ENCODE results near the gene XYLT1. TPM values are rescaled to one million over a fixed set of nuclear protein-coding genes. Genes with fewer than 3 reads are reported as not detected.

Gene XYLT1
- polyA plus RNA-seq, 1 of the 3 experiments (the other 2 are of a cell fraction), result 17.6 TPM

GRCh38 chr16:17228048-17228707 is 242.6 kb downstream of the XYLT1 start:
- peaks cover 97% of the 10 kb centered on the region for H3K79me2 ChIP-seq (ENCODE audit: insufficient read depth)
- 87% methylated on average over 7 of the region's 7 CpGs for WGBS (ENCODE audit: low lambda C conversion rate)
- H4K20me1 ChIP-seq (ENCODE audit: insufficient read depth), result peaks cover 95% of the 10 kb centered on the region
- peaks cover 0 to 47% of the 10 kb centered on the region in 2 experiments for H3K36me3 ChIP-seq (replicated peaks in 1 of 2; ENCODE audit: control insufficient read depth in 1 of 2, insufficient read depth in 2 of 2, low read length in 1 of 2)
- ChIA-PET POLR2A (interaction anchor here (0.7 kb wide), 1 partner anchor 128 kb away, joined by 5 read pairs; no protein-coding TSS in a partner anchor), CTCF (interaction anchor here (1.4 kb wide), 1 partner anchor 18 kb away, joined by 5 read pairs; no protein-coding TSS in a partner anchor)
- H3K27ac ChIP-seq (ENCODE audit: low read depth in 2 of 2, low read length in 1 of 2), result no peak overlapping the region
- no peak overlapping the region for H3K4me3 ChIP-seq (ENCODE audit: low read depth in 2 of 2, low read length in 1 of 2)
- H3K9me3 ChIP-seq, result no peaks in the 10 kb centered on the region
- peaks cover 0 to 30% of the 10 kb centered on the region in 2 experiments; a peak in 2 of 4 replicates for H3K4me1 ChIP-seq (ENCODE audit: control insufficient read depth in 1 of 2, insufficient read depth in 2 of 2, low read depth in 1 of 2, low read length in 1 of 2)
- no peak overlapping the region for H2AFZ ChIP-seq (ENCODE audit: low read depth)
- H3F3A ChIP-seq (replicated peaks; ENCODE audit: insufficient read depth), result peaks cover 14% of the 10 kb centered on the region
- H3K9ac ChIP-seq, result no peak overlapping the region
- no peak overlapping the region for H3K4me2 ChIP-seq
- no peak for DNase-seq
- no peaks in the 10 kb centered on the region for H3K27me3 ChIP-seq (ENCODE audit: insufficient read depth)
- TF ChIP-seq JUND (IDR thresholded peaks at IDR 0.05) (no peak), ZBTB33 (IDR thresholded peaks at IDR 0.05; ENCODE audit: borderline replicate concordance, low read depth) (no peak), SIN3A (IDR thresholded peaks at IDR 0.05; ENCODE audit: borderline replicate concordance, low read depth, low read length) (no peak), RAD21 (IDR thresholded peaks at IDR 0.05; ENCODE audit: low read length) (no peak), YY1 (IDR thresholded peaks at IDR 0.05; ENCODE audit: low read depth) (no peak), USF1 (IDR thresholded peaks at IDR 0.05; ENCODE audit: borderline replicate concordance, low read depth) (no peak)
- H3K9me2 ChIP-seq, result no peaks in the 10 kb centered on the region

GRCh38 chr16:17227278-17227677 is 243.5 kb downstream of the XYLT1 start:
- DNase-seq, result no peak
- POLR2A ChIA-PET, result no interaction called here
- Histone ChIP-seq H3K79me2 (ENCODE audit: insufficient read depth) (peaks cover 97% of the 10 kb centered on the region), H3K9ac (no peak overlapping the region), H2AFZ (ENCODE audit: low read depth) (no peak overlapping the region), H3K4me2 (no peak overlapping the region), H4K20me1 (ENCODE audit: insufficient read depth) (peaks cover 95% of the 10 kb centered on the region), H3K4me3 (ENCODE audit: low read depth in 2 of 2, low read length in 1 of 2) (no peak overlapping the region), H3F3A (replicated peaks; ENCODE audit: insufficient read depth) (peaks cover 14% of the 10 kb centered on the region), H3K9me2 (no peaks in the 10 kb centered on the region), H3K4me1 (ENCODE audit: control insufficient read depth in 1 of 2, insufficient read depth in 2 of 2, low read depth in 1 of 2, low read length in 1 of 2) (peaks cover 0 to 31% of the 10 kb centered on the region in 2 experiments; a peak in 2 of 4 replicates), H3K9me3 (no peaks in the 10 kb centered on the region), H3K27me3 (ENCODE audit: insufficient read depth) (no peaks in the 10 kb centered on the region), H3K36me3 (replicated peaks in 1 of 2; ENCODE audit: control insufficient read depth in 1 of 2, insufficient read depth in 2 of 2, low read length in 1 of 2) (peaks cover 0 to 42% of the 10 kb centered on the region in 2 experiments), H3K27ac (ENCODE audit: low read depth in 2 of 2, low read length in 1 of 2) (no peak overlapping the region)
- TF ChIP-seq TEAD4 (IDR thresholded peaks at IDR 0.05; ENCODE audit: borderline replicate concordance, insufficient read depth) (no peak), IRF3 (IDR thresholded peaks at IDR 0.05; ENCODE audit: low read depth, low read length) (no peak), ZBTB33 (IDR thresholded peaks at IDR 0.05; ENCODE audit: borderline replicate concordance, low read depth) (no peak), PBX3 (IDR thresholded peaks at IDR 0.05) (no peak)
- CTCF ChIA-PET, result interaction anchor here (1.4 kb wide), 1 partner anchor 19 kb away, joined by 5 read pairs; no protein-coding TSS in a partner anchor
- WGBS (ENCODE audit: low lambda C conversion rate), result 76% methylated on average over 2 of the region's 2 CpGs

Data from SK-N-SH (cell line).